Stimulated activated CD8-positive, alpha-beta memory T cell treated with anti-CD3 and anti-CD28 coated beads, Interleukin-2, amount 100 ng/mL, for 1 hour (primary cell): Measurements from ENCODE around the gene NT5E.
"Not testable (repeated sequence)": the region's sequence is repeated elsewhere in the genome, so short reads cannot be mapped to it uniquely, and the experiment has no call there.

Experiments
- DNase-seq, 2 donors: peaks; one replicate each; pipeline ENCODE4 v3.0.0-alpha.2; 2020; ENCODE audit warnings: low read depth in 2 of 2

NT5E gene

GRCh38 chr6:85449818-85450759 lies at the start of gene NT5E:
Gene NT5E, plus strand, starts transcription at chr6:85450083. Its CDS starts 57 bp downstream, at chr6:85450140.
- DNase-seq = no peak

- DNase-seq = no peak
Measured at GRCh38 chr6:85400331-85400730, 49.6 kb upstream of the NT5E start.

GRCh38 chr6:85401186-85402021 lies 48.5 kb upstream of the NT5E start:
- no peak for DNase-seq

- DNase-seq = no peak
Measured at GRCh38 chr6:85402071-85402470, 47.8 kb upstream of the NT5E start.

- DNase-seq = no peak
Measured at GRCh38 chr6:85402922-85403321, 47.0 kb upstream of the NT5E start.

GRCh38 chr6:85403331-85404015 lies 46.4 kb upstream of the NT5E start:
- DNase-seq = no peak

- DNase-seq = not testable (repeated sequence)
Measured at GRCh38 chr6:85404016-85404563, 45.8 kb upstream of the NT5E start.

GRCh38 chr6:85404564-85405174 lies 45.2 kb upstream of the NT5E start:
- DNase-seq = no peak

- no peak for DNase-seq
Measured at GRCh38 chr6:85405175-85405852, 44.6 kb upstream of the NT5E start.

GRCh38 chr6:85405853-85406198 lies 44.1 kb upstream of the NT5E start:
- no peak for DNase-seq

GRCh38 chr6:85406641-85407075 lies 43.2 kb upstream of the NT5E start:
- no peak for DNase-seq

GRCh38 chr6:85408039-85408438 lies 41.8 kb upstream of the NT5E start:
- DNase-seq = no peak

- DNase-seq = no peak
Measured at GRCh38 chr6:85412911-85413430, 36.9 kb upstream of the NT5E start.

- DNase-seq = no peak
Measured at GRCh38 chr6:85416049-85416448, 33.8 kb upstream of the NT5E start.

- no peak for DNase-seq
Measured at GRCh38 chr6:85416766-85417165, 33.1 kb upstream of the NT5E start.

GRCh38 chr6:85417336-85417735 lies 32.5 kb upstream of the NT5E start:
- DNase-seq = no peak

- DNase-seq = no peak
Measured at GRCh38 chr6:85418059-85418458, 31.8 kb upstream of the NT5E start.

- DNase-seq = no peak
Measured at GRCh38 chr6:85419046-85419759, 30.7 kb upstream of the NT5E start.

- no peak for DNase-seq
Measured at GRCh38 chr6:85420551-85420950, 29.3 kb upstream of the NT5E start.

- DNase-seq = no peak
Measured at GRCh38 chr6:85421181-85421580, 28.7 kb upstream of the NT5E start.
